MM.1S (cell line): ENCODE data around the gene EMP2.

Experiments used
- DNase-seq: peaks from one replicate; pipeline ENCODE4 v3.0.0-alpha.2; 2015
- H2AFZ ChIP-seq: fragments of 300-600 bp; sonication (generic); 2 replicates; pipeline ENCODE4 v1.6.0; 2016; ENCODE audit warnings: antibody characterized with exemption, low read length
- H3F3A ChIP-seq: fragments of 300-600 bp; sonication (generic); 2 replicates; pipeline ENCODE4 v1.6.1; 2016; ENCODE audit warnings: mild to moderate bottlenecking, antibody characterized with exemption, low read length, moderate library complexity, mixed read lengths; ENCODE audit not compliant: insufficient read depth
- H3K27ac ChIP-seq: fragments of 300-600 bp; sonication (generic); 2 replicates; pipeline ENCODE4 v1.5.1; 2016; ENCODE audit warnings: mild to moderate bottlenecking, low read length
- H3K27me3 ChIP-seq: fragments of 300-600 bp; sonication (generic); replicated peaks from 2 replicates; pipeline ENCODE4 v1.6.0; 2016; ENCODE audit warnings: low read length; ENCODE audit not compliant: insufficient read depth
- H3K36me3 ChIP-seq: fragments of 300-600 bp; sonication (generic); replicated peaks from 2 replicates; pipeline ENCODE4 v1.6.1; 2016; ENCODE audit warnings: mild to moderate bottlenecking, low read length, mixed read lengths; ENCODE audit not compliant: insufficient read depth
- H3K4me1 ChIP-seq: fragments of 300-600 bp; sonication (generic); 2 replicates; pipeline ENCODE4 v1.6.1; 2016; ENCODE audit warnings: low read length, mixed read lengths
- H3K4me2 ChIP-seq: fragments of 300-600 bp; sonication (generic); 2 replicates; pipeline ENCODE4 v1.6.0; 2016; ENCODE audit warnings: low read depth, low read length
- H3K4me3 ChIP-seq: fragments of 300-600 bp; sonication (generic); 2 replicates; pipeline ENCODE4 v1.5.1; 2016; ENCODE audit warnings: low read length, mixed read lengths
- H3K79me2 ChIP-seq: fragments of 300-600 bp; sonication (generic); 2 replicates; pipeline ENCODE4 v1.6.1; 2016; ENCODE audit warnings: mixed run types, low read length, mixed read lengths
- H3K9ac ChIP-seq: fragments of 300-600 bp; sonication (generic); 2 replicates; pipeline ENCODE4 v1.6.1; 2016; ENCODE audit warnings: low read length, mixed read lengths
- H3K9me2 ChIP-seq: fragments of 300-600 bp; sonication (generic); replicated peaks from 2 replicates; pipeline ENCODE4 v1.6.1; 2016; ENCODE audit warnings: mild to moderate bottlenecking, low read length, mixed read lengths; ENCODE audit not compliant: insufficient read depth
- H3K9me3 ChIP-seq: fragments of 300-600 bp; sonication (generic); replicated peaks from 2 replicates; pipeline ENCODE4 v1.6.1; 2016; ENCODE audit warnings: mild to moderate bottlenecking, low read length, mixed read lengths; ENCODE audit not compliant: insufficient read depth
- H4K20me1 ChIP-seq: fragments of 300-600 bp; sonication (generic); 2 replicates; pipeline ENCODE4 v1.6.1; 2016; ENCODE audit warnings: mild to moderate bottlenecking, low read length, moderate library complexity, mixed read lengths; ENCODE audit not compliant: insufficient read depth
- CTCF ChIP-seq: fragments of 300-600 bp; sonication (generic); IDR thresholded peaks from 2 replicates; pipeline ENCODE4 v1.5.1; 2016; ENCODE audit warnings: antibody characterized with exemption, low read length, mixed read lengths
- EZH2 ChIP-seq: fragments of 300-600 bp; sonication (generic); optimal IDR thresholded peaks from 2 replicates; pipeline ENCODE3; 2017; ENCODE audit warnings: low read depth, mild to moderate bottlenecking, antibody characterized with exemption, low read length, mixed read lengths
- EZH2phosphoT487 ChIP-seq: fragments of 300-600 bp; sonication (generic); IDR thresholded peaks from 2 replicates; pipeline ENCODE4 v1.6.1; 2018; ENCODE audit warnings: antibody characterized with exemption, low read length

EMP2 gene

GRCh38 chr16:10552998-10553491 lies 27.4 kb downstream of the EMP2 start:
- DNase-seq = peak; percentile 75
- H3K79me2 ChIP-seq = no peaks in the 10 kb centered on the region
- peak overlapping the region; percentile 2; the same call in 1 of the 2 replicates for H3K9ac ChIP-seq
- peak overlapping the region; percentile 52 for H3K4me2 ChIP-seq
- no peaks in the 10 kb centered on the region for H3K4me1 ChIP-seq
- H3F3A ChIP-seq = no peaks in the 10 kb centered on the region
- no peaks in the 10 kb centered on the region for H3K27me3 ChIP-seq
- no peaks in the 10 kb centered on the region for H4K20me1 ChIP-seq
- H3K4me3 ChIP-seq = peak overlapping the region; percentile 52
- peak overlapping the region; percentile 5; the same call in 1 of the 2 replicates for H3K27ac ChIP-seq
- TF ChIP-seq EZH2 = no peak
- TF ChIP-seq EZH2phosphoT487 = no peak
- TF ChIP-seq CTCF = no peak
- no peaks in the 10 kb centered on the region for H3K9me3 ChIP-seq
- H2AFZ ChIP-seq = peak overlapping the region; percentile 62
- no peaks in the 10 kb centered on the region for H3K36me3 ChIP-seq
- H3K9me2 ChIP-seq = no peaks in the 10 kb centered on the region

- H3K4me1 ChIP-seq = no peaks in the 10 kb centered on the region
- H3K9me3 ChIP-seq = no peaks in the 10 kb centered on the region
- no peak overlapping the region for H3K27ac ChIP-seq
- H2AFZ ChIP-seq = no peak overlapping the region
- H3K27me3 ChIP-seq = no peaks in the 10 kb centered on the region
- no peaks in the 10 kb centered on the region for H3K9me2 ChIP-seq
- H3K4me3 ChIP-seq = peak overlapping the region; percentile 52; the same call in 1 of the 2 replicates
- no peaks in the 10 kb centered on the region for H3F3A ChIP-seq
- DNase-seq = no peak
- no peaks in the 10 kb centered on the region for H4K20me1 ChIP-seq
- TF ChIP-seq CTCF (no peak), EZH2 (no peak), EZH2phosphoT487 (no peak)
- H3K9ac ChIP-seq = no peak overlapping the region
- no peaks in the 10 kb centered on the region for H3K36me3 ChIP-seq
- peak overlapping the region; percentile 52 for H3K4me2 ChIP-seq
- no peaks in the 10 kb centered on the region for H3K79me2 ChIP-seq
Observed at GRCh38 chr16:10552281-10552680, 28.1 kb downstream of the EMP2 start.

GRCh38 chr16:10551881-10552280 lies 28.5 kb downstream of the EMP2 start:
- Histone ChIP-seq H3K36me3 (no peaks in the 10 kb centered on the region), H3K9ac (no peak overlapping the region), H3K27ac (no peak overlapping the region), H3K4me1 (no peaks in the 10 kb centered on the region), H3K4me3 (no peak overlapping the region), H3K9me2 (no peaks in the 10 kb centered on the region), H3F3A (no peaks in the 10 kb centered on the region), H3K9me3 (no peaks in the 10 kb centered on the region), H3K4me2 (no peak overlapping the region), H2AFZ (no peak overlapping the region), H3K79me2 (no peaks in the 10 kb centered on the region), H3K27me3 (no peaks in the 10 kb centered on the region), H4K20me1 (no peaks in the 10 kb centered on the region)
- TF ChIP-seq EZH2phosphoT487 (no peak), CTCF (no peak), EZH2 (no peak)
- no peak for DNase-seq
